Head of caudate nucleus (tissue), 42 donors: ENCODE data around the gene COP1.
"Not testable (repeated sequence)": the region's sequence is repeated elsewhere in the genome, so short reads cannot be mapped to it uniquely, and the experiment has no call there.

Source experiments
- DNase-seq, 42 donors: peaks; one replicate each; pipeline versions ENCODE4 v3.0.0 to v3.0.0-alpha.2; 2020 to 2021; ENCODE audit warnings: mixed read lengths in 7 of 42
- intact Hi-C: fragments of 100-400 bp; cut with DNase I; formaldehyde crosslinking; loops from one replicate; pipeline ENCODE4 v1.15.0; 2022

Gene COP1

DNA sequence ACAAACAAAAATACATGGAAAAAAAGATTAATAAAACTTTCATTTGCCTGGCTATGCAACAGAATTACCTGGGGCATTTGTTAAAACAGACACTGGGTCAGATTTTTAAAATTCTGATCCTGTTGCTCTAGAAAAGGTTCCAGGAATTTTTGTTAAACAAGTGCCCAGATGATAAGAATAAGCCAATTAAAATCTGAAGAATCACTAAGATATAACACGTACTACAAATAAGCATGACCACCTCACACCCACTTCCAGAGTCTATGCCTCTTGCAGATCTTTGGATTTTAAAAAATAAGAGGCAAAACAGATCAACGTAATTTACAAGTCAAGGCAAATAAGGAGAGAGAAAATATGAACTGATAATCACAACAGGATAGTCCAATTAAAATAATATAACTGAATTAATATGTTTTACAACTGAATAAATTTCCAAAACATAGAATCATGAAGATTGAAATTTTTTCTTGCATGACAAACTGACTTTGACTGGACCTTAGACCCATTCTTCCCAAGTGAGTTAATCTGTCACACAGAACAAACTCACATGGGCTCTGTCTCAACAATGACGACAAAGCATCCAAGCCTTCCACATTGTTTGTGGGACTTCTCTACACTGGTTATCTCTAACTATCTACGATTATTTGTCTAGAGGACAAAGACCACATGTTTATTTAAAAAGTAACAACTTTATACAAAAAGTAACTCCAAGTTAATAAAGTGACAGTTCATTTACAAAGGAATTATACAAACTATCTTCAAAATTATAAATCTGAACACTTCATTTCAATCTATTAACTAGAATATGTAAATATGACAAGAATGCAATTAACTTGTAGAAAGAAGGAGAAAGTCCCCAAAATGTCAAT lies 56.9 kb downstream of the COP1 start:
- intact Hi-C loops = no loop called here
- no peak for DNase-seq

DNA sequence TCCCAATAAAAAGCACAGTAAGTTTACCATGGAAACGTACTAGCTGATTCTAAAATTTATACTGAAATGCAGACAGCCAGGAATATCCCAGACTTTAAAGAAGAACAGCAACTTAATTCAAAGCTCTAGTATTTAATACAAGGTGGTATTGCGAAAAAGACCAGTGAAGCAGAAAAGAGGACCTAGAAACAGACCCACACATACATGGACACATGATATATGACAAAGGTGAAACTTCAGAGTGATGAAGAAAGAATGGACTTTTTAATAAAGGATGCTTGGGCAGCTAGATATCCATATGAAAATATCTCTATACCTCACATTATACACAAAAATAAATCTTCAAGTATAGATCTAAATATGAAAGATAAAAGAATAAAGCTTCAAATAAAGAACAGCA lies 62.6 kb downstream of the COP1 start:
- DNase-seq = no peak
- intact Hi-C loops = no loop called here

DNA sequence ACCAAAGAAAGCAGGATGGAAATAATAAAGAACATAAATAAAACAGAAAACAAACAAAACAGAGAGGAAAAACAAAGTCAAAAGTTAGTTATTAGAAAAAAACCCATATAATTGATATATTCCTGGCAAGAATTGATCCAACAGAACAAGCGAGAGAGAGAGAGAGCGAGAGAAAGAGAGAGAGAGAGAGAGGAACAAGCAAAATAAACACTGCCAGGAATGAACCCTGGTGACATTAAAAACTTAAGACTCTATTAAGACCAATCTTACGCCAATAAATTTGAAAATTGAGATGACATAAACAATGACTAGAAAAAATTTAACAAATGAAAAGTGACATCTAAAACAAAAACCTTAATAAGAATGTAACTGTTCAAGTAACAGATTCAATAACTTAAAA lies 64.1 kb downstream of the COP1 start:
- DNase-seq = no peak
- intact Hi-C loops = no loop called here

DNA sequence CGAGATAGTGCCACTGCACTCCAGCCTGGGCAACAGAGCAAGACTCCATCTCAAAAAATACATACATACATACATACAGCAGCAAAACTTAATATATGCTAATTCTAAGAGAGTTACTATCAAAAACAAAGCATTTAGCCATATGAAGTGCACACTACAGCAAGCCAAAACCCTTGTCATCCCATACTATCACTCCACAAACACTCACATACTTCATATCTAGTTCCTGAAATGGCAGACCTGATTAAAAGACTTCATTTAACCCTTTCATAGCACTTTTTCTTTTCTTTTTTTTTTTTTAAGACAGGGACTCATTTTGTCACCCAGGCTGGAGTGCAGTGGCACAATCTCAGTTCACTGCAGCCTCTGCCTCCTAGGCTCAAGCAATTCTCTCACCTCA lies 65.6 kb downstream of the COP1 start:
- no peak for DNase-seq
- intact Hi-C loops = no loop called here

DNA sequence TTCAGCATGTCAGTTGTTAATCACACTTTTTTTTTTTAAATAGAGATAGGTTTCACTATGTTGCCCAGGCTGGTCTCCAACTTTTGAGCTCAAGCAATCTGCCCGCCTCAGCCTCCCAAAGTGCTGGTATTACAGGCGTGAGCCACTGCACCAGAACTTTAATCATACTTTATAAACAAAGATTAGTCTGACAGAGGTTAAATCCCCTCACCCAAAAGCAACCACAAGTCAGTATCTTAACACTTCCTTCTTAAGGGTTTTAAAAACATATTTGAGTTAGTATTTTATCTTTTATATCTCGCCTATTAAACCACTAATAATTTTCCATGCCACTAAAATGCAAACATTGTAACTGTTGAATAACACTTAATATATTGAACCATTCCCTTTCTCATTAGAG lies 70.2 kb downstream of the COP1 start:
- intact Hi-C loops = no loop called here
- DNase-seq = no peak

DNA sequence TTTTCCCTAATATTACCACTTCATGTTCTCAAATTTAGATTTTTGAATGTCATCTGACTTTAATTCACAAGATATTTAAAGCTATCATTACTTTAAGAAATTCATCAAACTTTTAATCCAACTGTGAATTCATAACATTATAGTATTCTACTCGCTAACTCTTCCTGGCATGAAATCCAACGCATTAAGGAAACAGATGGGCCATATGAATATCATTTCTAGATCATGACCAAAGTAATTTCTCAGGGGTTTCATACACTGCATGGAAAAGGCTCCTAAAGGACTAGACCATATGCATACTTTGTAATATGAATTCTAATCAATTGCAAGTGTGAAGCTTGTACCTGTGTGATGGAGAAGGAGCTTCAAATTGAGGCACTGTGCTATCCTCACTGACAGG lies 72.4 kb downstream of the COP1 start:
- intact Hi-C loops = no loop called here

DNA sequence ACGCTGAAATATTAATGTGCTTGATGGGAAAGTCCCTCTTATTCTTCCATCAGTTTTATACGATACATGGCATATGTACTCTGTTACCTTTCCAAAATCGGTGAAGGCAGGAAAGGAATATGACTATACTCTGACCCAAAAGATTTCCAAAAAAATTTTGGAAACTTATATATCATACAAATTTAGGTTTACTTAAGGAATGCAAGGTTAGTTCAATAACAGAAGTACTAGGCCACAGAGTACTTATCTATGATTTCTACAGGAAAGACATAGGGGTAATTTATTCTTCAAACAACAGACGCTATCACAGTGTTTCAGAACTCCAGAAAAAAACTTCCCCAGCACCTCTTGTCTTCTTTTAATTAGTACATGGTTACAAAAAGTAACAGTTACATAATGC lies 84.8 kb downstream of the COP1 start:
- DNase-seq = no peak

More for the DNA sequence above, 72.4 kb downstream of the COP1 start:
- DNase-seq = no peak

DNA sequence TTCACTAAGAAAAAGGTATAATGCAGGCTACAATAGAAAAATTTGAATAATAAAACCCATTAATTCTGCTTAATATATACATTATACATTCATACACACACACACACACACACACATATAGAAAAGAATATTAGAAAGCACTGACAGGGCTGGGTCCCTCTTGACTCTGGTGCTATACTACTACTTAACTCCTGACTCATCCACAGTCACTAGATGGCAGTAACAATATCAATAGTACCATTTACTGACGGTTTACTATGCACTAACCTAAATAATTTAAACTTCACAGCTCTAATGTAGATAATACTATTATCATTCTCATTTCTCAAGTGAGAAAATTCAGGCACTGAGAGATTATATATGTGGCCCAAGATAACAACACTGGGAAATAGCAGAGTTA lies 87.5 kb downstream of the COP1 start:
- intact Hi-C loops = no loop called here
- DNase-seq = no peak

More for the DNA sequence above, 84.8 kb downstream of the COP1 start:
- intact Hi-C loops = no loop called here

DNA sequence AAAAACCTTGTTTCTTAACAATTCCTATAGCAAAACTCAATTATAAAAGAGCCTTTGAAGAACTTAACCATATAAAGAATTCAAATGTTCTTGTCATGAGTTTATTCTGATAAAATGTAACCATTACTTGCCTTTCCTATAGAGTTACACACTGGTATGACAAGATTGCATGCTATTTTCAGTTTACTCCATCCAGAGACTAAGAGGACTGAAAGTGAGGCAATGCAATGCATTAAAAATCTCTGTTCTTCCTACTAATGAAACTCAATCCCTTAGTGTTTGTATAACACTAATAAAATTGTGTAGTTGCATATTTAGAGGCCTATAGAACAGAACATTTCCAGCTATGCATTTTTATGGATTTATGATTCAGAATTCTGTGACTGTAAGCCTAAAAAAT lies 88.1 kb downstream of the COP1 start:
- intact Hi-C loops = no loop called here
- DNase-seq = no peak

DNA sequence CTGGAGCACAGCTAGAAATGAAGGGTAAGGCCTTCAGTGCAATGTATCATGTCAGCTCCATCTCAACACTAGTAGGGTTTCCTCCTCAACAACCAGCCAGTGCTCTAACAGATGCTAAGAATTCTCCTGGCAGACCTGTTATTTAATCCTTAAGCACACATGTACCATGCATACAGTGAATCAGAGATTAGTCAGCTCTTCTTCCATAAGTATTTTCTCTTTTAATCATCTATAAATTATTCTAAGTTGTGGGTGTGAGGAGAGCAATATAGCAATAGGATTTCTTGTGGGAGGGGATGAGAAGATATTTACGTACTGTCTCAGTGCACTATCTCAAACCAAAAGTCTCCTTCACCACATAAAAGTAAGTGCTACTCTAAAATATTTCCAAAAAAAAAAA lies 95.3 kb downstream of the COP1 start:
- peak in 5 of 42 donors; percentile 11 to 46 (median 19) for DNase-seq
- intact Hi-C loops = no loop called here

DNA sequence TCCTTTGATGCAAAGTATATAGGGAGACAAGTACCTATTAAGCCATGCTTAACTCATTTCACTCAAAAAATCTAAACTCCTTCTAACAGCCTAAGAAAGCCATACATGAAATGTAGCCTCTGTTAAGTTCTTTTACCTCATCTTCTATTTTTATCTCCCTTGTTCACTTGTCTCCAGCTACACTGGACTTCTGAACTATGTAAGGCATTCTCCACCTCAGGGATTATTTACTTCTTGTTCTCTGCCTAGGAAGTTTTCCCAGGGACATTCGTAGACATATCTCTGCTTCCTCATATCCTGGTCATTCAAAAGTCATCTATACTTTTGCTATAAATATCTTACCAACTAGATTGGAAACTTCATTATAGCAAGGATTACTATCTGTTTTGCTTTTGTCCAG lies 96.9 kb downstream of the COP1 start:
- no peak for DNase-seq
- intact Hi-C loops = no loop called here

DNA sequence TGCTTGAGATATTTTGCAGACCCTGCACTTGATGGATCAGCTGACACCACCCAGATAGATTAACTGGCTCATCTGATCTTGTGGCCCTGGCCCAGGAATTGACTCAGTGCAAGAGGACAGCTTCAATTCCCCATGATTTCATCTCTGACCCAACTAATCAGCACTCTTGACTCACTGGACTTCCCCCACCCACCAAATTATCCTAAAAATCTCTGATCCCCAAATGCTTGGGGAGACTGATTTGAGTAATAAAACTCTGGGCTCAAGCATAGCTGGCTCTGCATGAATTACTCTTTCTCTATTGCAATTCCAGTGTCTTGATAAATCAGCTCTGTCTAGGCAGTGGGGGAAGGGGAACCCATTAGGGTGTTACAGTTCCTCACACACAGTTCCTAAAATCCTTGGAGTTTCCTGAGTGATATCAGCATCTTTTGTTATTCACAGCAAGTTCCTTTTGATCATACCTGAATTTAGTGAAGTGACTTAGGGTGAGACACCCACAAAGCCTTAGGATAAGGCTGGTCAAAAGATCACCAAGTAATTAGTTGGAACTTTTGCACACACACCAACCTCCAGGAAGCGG lies 104.2 kb downstream of the COP1 start:
- no peak for DNase-seq

DNA sequence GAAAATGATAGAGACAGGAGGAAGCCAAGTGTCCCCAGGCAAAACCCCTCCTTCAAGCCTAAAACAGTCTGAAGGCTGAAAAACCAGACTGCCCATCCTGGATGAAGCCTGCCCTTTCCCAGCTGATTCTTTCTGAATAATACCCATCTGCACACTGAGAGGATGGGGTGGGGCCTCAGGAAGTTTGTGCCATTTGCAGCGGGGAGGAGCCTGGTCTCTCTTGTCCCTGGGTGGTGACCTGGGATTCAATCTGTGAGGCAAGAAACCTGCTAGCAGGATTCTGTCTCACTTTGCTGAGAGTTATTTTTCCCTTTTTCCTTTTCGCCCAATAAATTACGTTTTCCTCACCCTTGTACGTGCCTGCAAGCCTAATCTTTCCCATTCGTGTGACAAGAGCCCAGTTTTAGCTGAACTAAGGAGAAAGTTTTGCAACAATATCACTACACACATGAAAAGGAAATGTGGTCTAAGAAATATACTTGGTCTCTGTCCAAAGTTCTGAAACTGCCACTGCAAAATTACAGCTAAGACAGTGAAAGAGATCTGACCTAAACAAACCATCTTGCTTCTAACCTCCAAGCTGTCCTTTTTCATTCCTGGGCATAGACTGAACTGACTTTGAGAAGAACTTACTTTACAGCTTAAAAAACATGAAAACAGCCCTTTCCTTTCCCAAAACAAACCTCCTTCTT lies 105.0 kb downstream of the COP1 start:
- DNase-seq = no peak
- intact Hi-C loops = no loop called here

More for the DNA sequence above, 104.2 kb downstream of the COP1 start:
- intact Hi-C loops = no loop called here

DNA sequence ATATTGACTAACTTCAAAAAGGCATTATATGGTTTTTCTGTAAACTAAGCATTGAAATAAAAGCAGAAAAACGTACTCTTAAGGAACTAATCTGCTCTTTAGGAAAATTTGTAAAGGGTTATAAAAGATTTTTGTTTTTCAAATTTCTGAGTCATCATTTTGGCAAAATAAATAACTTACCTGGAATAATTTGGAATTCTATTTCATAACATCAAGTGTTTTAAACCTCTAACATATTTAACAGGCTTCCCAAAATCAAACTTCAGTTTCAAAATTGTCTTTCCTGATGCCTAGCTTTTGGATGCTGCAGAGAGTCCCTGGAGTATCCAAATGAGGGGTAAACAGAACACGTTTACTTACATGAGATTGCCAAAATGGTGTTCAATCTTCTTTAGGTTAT lies 108.5 kb downstream of the COP1 start:
- intact Hi-C loops = no loop called here
- DNase-seq = no peak

DNA sequence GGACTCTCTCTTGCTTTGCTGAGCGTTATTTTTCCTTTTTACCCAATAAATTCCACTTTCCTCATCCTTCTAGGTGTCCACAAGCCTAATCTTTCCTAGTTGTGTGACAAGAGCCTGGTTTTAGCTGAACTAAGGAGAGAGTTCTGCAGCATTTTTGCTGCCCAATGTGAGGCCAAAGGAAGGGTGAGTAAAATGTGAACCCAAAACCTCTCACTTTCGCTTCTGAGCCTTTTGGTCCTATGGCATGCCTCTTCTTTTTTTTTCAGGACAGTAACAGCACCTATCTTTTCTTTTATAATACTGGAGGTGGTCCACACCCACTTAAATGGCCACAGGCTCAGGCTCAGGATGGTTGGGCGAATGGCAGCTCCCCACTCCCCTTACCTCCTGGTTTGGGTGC lies 111.1 kb downstream of the COP1 start:
- intact Hi-C loops = no loop called here
- DNase-seq = no peak

DNA sequence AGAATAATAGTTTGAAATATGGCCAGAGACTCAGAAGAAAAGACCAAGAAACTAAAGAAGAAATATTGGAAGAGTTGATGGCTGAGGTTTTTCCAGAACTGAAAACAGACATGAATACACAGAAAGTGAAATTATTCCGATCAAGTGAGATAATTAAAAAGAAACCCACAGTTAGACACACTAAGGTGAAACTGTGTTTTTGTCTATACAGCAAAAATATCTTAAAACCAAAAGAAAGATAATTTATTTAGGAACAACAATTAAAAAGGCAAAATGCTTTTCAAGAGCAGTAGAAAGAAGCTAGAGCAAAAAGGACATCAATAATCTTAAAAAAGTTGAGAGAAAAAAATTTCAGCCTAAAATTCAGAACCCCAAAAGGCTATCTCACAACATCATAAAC lies 116.3 kb downstream of the COP1 start:
- intact Hi-C loops = no loop called here
- no peak for DNase-seq

DNA sequence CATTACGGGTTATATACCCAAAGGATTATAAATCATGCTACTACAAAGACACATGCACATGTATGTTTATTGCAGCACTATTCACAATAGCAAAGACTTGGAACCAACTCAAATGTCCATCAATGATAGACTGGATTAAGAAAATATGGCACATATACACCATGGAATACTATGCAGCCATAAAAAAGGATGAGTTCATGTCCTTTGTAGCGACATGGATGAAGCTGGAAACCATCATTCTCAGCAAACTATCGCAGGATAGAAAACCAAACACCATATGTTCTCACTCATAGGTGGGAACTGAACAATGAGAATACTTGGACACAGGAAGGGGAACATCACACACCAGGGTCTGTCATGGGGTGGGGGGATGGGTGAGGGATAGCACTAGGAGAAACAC lies 119.3 kb downstream of the COP1 start:
- intact Hi-C loops, DNase-seq: not testable (repeated sequence)

DNA sequence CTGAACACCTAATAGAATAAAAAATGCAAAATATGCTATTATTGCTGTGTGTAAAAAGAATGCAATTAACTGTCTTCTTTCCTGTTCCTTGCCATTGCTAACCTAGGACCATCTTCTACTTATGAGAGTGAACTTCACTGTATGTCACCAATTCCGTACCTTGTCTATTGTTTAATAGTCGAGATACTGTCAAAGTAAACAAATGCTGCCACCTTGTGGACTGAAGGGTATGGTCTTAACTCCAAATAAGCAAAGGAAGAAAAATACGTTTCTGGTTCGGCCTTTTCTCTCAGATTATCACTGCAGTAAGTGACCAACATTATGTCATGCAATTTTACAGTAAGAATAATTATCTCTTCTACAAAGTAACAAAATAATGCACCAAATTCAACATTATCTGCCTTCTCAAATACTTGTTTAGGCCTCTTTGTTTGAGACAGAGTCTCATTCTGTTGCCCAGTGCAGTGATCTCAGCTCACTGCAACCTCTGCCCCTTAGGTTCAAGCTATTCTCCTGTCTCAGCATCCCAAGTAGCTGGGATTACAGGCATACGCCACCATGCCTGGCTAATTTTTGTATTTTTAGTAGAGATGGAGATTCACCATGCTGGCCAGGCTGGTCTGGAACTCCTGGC lies 133.4 kb downstream of the COP1 start:
- peak in 25 of 42 donors; percentile 7 to 85 (median 52) for DNase-seq
- intact Hi-C loops = loop anchor here (10.0 kb wide), 2 partner anchors 699 to 919 kb away; no protein-coding TSS in a partner anchor

DNA sequence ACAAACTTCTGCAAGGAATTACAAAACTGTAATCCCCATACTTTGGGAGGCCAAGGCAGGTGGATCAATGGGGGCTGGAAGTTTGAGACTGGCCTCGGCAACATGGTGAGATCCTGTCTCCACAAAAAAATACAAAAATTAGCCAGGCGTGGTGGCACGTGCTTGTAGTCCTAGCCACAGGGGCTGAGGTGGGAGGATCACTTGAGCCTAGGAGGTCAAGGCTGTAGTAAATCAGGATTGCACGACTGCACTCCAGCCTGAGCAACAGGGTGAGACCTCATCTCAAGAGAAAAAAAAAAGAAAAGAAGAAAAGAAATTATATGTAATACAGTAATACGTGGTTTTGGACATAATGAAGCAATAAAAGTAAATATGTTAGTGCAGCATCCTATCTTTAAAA lies 138.2 kb downstream of the COP1 start:
- intact Hi-C loops = no loop called here

DNA sequence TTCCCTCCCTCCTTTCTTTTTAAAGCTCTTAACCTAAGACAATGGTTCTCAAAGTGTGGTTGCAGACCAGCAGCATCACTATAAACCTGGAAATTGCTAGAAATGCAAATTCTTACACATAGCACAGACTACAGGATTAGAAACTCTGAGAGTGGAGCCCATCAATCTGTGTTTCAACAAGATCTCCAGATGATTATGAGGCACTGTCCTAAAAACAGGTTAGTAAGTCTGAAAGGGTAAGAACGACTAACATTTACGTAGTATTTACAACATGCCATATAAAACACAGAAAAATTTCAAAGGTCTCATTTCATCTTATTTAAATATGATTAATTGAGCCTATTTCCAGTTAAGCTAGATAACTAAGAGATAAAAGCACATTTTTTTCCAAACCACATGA lies 138.8 kb downstream of the COP1 start:
- intact Hi-C loops = no loop called here
- DNase-seq = no peak

More for the DNA sequence above, 138.2 kb downstream of the COP1 start:
- DNase-seq = no peak
